CD4-positive, alpha-beta T cell treated with Interleukin-17A for 1 hour (primary cell): ENCODE measurements around the gene DCHS1.
A peak's percentile ranks its signal among the peaks of the same experiment; 100 is the strongest.

ENCODE experiments used
- DNase-seq: peaks from one replicate; pipeline ENCODE4 v3.0.0-alpha.2; 2020

Gene DCHS1

DNA sequence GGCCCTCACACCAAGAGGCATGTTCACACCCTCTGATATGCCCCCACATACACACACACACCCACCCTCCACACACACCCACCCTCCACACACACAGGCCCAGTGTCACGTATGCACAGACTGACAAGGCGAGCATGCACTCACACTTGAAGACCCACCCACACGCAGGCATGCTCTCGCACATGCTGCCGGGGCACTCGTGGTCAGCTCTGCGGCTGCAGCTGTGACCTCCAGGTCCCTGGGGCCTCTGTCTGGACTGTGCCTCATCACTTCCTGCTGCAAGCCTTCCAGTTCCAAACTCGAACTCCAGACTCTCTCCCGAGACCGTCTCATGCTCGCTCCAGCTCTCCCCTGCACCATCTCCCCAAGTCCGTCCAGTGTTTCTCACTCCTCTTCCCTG, 9.5 kb downstream of the DCHS1 start:
- no peak for DNase-seq

DNA sequence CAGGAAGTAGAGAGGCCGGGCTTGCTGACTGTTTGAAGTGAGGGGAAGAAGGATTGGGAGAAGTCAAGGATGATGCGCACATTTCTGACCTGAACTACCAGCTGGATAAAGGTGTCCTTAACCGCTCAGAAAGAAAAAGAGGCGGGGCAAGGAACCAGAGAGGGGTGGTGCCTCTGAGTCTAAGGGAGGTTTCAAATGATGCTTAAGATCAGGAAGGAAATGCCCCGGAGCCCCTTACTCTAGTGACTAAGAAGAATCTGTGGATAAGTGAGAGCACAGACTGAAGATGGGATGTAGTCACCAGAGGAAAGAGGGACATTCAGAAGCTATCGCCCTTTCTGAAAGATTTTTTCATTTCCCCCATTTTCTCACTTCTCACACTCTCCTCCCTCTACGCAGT, 12.7 kb downstream of the DCHS1 start:
- no peak for DNase-seq

- DNase-seq = no peak
Measured at GRCh38 chr11:6640985-6641701, 14.5 kb downstream of the DCHS1 start.

DNA sequence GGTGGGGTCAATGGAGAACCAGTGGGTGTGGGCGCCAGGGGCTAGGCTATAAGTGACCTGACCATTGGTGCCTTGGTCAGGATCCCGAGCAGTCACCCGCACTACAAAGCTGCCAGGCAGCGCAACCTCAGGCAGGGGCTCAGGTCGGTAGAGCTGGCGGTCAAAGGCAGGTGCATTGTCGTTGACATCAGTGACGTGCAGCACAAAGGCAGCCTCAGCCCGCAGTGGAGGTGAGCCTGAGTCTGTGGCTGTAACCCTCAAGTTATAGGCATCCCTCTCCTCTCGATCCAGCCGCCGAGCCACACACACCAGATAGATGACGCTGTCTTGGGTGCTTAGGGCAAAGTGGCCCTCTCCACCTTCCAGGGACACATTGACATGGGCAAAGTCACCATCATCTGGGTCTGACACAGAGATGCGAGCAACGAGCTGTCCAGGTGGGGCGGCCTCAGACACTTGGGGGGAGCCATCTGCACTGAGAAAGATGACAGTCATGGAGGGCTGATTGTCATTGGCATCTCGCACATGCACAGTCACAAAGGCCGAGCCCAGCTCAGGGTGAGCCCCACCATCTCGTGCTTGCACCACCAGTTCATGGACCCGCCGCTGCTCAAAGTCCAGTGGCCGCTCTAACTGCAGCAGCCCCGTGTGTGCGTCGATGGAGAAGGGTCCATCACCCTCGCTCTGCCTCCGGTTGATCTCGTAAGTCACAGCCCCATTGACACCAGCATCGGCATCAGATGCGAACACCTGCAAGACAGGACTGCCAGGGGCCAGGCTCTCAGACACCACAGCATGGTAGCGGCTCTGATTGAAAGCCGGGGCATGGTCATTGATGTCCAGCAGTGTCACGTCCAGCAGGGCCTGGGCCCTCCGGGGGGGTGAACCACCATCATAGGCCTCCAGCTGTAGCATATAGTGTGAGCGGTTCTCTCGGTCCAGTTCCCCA, 15.3 kb downstream of the DCHS1 start:
- no peak for DNase-seq

- DNase-seq = no peak
Measured at GRCh38 chr11:6638429-6638828, 17.2 kb downstream of the DCHS1 start.

DNA sequence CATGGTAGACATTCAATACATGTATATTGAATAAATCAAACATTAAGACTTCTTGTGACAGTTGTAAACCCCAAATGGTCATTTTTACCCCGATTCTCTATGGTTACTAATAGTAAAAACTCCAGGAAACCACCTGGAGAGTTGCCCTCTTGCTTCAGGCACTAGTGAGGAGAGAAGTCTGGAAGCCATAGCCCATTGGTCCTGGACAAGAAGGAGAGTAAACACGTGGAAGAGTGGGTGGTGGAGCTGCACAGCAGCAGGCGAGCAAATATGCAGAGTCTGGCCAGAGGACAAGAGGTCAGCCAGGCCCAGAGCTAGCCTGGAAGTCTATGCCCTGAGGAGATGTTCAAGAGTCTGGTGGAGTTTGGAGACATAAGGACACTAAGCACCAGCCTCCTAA, 17.7 kb downstream of the DCHS1 start:
- DNase-seq = no peak

DNA sequence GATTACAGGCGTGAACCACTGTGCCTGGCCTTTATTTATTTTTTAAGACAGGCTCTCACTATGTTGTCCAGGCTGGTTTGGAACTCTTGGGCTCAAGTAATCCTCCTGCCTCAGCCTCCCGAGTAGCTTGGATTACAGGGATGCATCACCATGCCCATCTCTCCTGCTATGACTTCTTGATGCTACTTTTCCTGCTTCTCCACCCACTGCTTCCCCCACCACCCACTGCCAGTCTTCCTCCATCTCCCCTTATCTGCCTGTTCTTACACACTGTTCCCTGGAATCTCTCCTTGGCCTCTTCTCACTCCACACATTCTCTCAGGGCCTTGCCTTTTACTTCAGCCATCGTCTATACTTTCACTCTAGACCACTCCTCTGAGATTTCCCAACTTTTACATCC, 19.1 kb downstream of the DCHS1 start:
- no peak for DNase-seq

DNA sequence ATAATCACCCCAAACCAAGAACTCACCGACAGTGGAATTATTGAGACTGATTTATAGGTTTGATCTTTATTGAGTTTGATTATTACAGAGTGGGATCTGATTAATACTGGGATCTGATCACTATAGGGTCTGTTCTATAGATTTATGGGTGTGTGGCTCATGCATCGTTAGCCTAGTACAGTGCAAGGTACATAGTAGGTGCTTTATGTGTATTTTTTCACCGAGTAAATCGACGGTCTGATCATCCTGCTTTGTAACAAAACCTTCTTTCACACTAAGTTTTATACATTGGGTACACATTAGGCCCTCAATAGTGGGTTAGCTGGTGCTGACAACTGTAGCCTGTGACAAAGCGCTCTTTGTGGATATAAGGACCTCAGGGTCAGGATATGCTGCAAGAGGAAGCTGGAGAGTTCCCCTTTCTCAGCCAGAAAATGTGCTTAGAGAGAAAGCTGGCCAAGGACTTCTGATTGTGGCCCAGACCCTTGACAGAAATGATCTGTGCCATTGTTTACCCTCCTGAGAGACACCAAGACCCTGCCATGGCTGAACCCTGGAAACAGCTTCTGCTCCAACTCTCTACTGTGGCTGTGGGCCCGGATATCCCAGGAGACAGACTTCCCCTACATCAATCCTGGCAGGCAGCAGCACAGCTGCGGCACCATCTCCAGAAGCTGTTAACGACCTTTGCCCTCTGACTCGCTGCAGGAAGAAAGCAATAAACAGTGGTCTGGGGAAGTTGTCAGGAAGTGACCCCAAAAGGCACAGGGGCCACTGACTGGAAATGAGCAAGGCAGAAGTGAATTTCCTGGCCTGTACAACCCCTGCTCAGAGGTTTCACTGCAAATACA, 20.3 kb downstream of the DCHS1 start:
- no peak for DNase-seq

- no peak for DNase-seq
Measured at GRCh38 chr11:6634534-6634933, 21.1 kb downstream of the DCHS1 start.

- DNase-seq = no peak
Measured at GRCh38 chr11:6633422-6634408, 21.9 kb downstream of the DCHS1 start.

DNA sequence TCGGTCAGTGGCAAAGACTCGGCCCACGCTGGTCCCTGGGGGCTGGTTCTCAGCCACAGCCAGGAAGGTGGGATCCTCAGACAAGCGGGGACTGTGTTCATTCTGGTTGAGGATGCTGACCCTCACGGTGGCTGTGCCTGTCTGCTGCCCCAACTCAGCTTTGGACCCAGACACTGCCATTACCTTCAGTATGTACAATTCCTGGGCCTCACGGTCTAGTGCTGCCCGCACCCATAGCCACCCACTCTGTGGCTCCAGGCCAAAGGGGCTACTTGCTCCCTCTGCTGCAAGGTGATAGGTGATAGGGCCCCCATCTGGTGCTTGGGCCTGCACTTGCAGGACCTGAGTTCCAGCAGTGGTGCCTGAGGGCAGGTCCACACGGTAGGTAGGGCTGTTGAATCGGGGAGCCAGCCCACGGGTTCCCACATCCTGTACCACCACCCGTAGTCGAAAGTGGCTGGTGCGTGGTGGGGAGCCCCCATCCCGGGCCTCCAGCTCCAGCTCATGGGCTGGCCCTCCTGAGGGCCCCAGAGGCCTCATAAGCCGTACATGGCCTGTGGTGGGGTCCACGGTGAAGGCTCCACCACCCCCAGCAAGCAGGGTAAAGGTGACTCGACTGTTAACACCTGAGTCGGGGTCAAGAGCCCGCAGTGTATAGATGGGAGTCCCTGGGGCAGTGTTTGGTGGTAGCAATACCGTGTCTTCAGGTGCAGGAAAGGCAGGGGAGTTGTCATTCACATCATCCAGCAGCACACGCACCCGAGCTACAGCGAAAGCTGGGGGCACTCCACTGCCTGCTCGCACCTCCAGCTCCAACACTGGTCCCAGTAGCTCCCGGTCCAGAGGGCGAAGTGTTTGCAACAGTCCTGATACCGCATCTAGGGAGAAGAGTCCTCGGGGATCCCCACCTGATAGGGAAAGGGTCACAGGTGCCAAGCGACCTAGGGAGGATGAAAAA, 23.2 kb downstream of the DCHS1 start:
- no peak for DNase-seq

DNA sequence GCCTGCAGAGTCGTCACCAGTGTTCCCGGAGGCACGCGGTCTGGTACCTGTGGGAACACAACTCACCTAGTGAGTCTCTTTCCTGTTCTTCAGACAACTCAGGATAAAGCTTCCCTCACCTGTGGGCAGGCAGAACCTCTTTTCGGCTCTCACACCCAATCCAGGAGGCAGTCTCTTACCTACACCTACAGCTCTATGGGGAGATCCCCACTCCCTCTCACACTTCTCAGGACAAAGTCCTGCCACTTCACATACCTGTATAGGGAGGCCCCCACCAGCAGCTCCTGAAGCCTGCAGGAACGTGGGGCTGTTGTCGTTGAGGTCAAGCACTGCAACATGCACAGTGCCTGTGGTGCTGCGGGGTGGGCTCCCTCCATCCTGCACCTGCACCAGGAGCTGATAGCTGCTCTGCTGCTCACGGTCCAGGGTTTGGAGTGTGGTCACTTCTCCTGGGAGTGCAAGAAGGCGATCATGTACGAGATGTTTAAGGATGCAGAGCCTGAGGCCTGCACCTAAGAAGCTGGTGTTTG, 24.2 kb downstream of the DCHS1 start:
- DNase-seq = no peak

GRCh38 chr11:6630632-6631291, 24.8 kb downstream of the DCHS1 start:
- no peak for DNase-seq

DNA sequence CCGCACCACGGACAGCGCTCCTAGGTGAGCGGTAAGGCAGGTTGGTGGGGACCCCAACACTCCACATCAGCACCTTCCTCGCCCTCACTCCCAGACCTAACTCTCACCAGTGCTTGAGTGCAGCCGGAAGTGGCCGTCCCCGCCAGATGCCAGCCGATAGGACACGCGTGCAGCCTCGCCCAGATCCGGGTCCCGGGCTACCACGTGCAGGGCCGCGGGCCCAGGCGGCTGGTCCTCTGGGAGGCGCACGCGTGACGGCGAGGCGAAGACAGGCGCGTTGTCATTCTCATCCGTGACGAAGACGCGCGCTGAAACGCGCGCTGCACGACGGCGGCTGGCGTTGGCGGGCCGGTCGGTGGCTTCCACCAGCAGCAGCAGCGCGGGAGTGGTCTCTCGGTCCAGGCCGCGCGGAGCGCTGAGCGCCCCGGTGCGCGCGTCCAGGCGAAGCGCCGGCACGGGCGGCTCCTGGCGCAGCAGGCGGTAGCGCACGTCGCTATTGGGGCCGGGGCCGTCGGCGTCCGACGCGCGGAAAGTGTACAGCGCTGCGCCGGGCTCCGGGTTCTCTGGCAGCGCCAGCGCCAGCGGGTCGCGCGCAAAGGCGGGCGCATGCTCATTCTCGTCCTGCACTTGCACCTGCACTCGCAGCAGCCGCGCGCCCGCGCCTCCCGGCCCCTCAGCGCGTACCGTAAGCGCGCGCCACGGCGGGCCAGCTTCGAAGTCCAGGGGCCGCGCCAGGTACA, 25.5 kb downstream of the DCHS1 start:
- no peak for DNase-seq

GRCh38 chr11:6629573-6629891, 26.1 kb downstream of the DCHS1 start:
- DNase-seq = no peak

DNA sequence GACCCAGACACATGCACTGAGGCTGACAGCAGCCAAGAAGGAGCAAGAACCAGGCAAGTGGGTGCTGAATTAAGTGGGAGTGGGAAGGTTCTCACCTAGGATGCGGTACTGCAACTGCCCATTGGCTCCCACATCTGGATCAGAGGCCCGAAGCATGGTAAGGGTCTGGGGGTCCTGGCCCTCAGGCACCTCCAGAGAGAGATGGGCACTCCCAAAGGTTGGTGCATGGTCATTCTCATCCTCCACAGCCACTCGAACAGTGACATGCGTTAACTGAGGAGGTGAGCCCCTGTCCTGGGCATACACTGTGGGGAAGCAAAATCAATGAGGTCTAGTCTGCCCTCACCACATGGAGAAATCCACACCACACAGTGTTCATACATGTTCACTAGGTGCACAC, 27.1 kb downstream of the DCHS1 start:
- DNase-seq = no peak

DNA sequence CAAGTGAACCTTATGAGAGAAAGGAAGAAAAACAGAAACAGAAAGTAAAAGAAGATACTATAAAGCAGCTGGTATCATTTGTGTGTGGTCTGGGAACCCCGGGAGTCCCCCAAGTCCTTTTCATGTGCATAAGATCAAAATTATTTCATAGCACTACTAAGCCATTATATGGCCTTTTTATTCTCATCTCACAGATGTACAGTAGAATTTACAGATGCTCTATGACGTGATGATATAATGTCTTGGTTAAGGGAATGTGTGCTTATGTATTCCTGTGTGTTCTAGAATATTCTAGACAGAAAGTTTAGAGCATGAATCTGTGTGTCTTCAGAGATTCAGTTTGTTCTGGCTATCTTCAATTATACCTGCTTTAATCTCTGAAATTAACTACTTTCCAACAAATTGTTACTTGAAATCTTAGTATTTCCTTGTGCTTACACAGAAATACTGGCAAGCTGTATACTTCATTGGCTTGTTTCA, 27.8 kb downstream of the DCHS1 start:
- DNase-seq = peak; percentile 61

DNA sequence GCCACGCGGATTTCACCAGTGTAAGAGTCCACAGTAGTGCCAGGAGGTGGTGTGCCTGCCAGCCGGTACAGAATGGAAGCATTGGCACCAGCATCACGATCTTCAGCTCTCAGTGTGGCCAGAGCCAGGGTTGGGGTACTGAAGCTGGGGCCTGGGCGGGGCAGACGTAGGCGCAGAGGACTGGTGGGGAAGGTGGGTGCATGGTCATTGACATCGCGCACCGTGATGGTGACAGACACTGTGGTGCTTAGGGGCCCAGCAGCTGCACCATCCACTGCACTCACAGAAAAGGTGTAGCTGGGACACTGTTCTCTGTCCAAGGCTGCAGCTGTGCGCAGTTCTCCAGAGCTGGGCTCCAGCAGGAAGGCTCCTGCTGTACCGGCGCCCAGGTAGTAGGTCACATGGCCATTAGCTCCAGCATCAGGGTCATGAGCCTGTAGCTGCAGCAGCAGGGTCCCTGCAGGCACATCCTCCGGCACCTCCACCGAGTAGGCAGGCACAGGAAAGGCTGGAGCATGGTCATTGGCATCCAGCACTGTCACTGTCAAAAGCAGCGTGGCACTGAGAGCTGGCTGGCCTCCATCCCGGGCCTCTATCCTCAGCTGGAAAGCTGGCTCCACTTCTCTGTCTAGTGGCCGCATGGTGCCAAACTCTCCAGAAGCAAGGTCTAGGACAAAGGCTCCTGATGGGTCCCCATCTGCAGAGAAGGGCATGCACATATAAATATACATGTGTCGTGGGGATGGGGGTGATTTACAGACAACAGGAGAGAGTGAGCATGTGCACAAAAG, 28.4 kb downstream of the DCHS1 start:
- DNase-seq = no peak
